Caco-2 (cell line): Measurements from ENCODE around the gene SH2B3. TPM values are rescaled to one million over a fixed set of nuclear protein-coding genes. Genes with fewer than 3 reads are reported as not detected.
"Not testable (repeated sequence)": the region's sequence is repeated elsewhere in the genome, so short reads cannot be mapped to it uniquely, and the experiment has no call there.

ENCODE experiments used
- BruUV-seq: library from RNA; stranded (reverse); fragments of 400-500 nt; replicated peaks from 2 replicates; lab custom pipeline; 2021; lab: Mats Ljungman, UMichigan
- CTCF ChIA-PET: fragments of 300-600 bp; sonication (Branson Sonifier 250); formaldehyde crosslinking; loops from one replicate; lab custom pipeline; 2022; ENCODE audit warnings: antibody characterized with exemption; lab: Charles Lee
- POLR2A ChIA-PET: fragments of 300-600 bp; sonication (Branson Sonifier 250); formaldehyde crosslinking; loops from one replicate; lab custom pipeline; 2022; ENCODE audit warnings: antibody characterized with exemption; lab: Charles Lee
- DNase-seq, 2 experiments: peaks; one replicate each; pipeline versions ENCODE4 v3.0.0 to v3.0.0-alpha.2; 2020 to 2022
- H3K27me3 ChIP-seq: replicated peaks from 2 replicates; pipeline ENCODE4 v1.6.0; 2011; ENCODE audit warnings: low read length; ENCODE audit not compliant: control insufficient read depth, insufficient read depth
- H3K36me3 ChIP-seq: 2 replicates; pipeline ENCODE4 v1.5.1; 2011; ENCODE audit warnings: low read length; ENCODE audit not compliant: control insufficient read depth, insufficient read depth
- H3K4me1 ChIP-seq: fragments of 250-450 bp; sonication (Bioruptor Pico); 2 replicates; pipeline ENCODE4 v1.5.1; 2020; ENCODE audit warnings: mild to moderate bottlenecking
- H3K4me3 ChIP-seq: 2 replicates; pipeline ENCODE4 v1.5.1; 2011; ENCODE audit warnings: low read depth, mild to moderate bottlenecking, control low read depth, low read length
- H3K9me3 ChIP-seq: fragments of 250-450 bp; sonication (Bioruptor Pico); 2 replicates; pipeline ENCODE4 v1.5.1; 2020; ENCODE audit warnings: mild to moderate bottlenecking, moderate library complexity
- H3K27ac Mint-ChIP-seq: one replicate; pipeline ENCODE4 v1.8.0; 2022; ENCODE audit warnings: mixed read lengths; ENCODE audit not compliant: unreplicated experiment
- H3K27me3 Mint-ChIP-seq: one replicate; pipeline ENCODE4 v1.8.0; 2022; ENCODE audit warnings: mixed read lengths; ENCODE audit not compliant: insufficient read depth, unreplicated experiment
- H3K36me3 Mint-ChIP-seq: one replicate; pipeline ENCODE4 v1.8.0; 2022; ENCODE audit warnings: mild to moderate bottlenecking, mixed read lengths; ENCODE audit not compliant: insufficient read depth, unreplicated experiment
- H3K4me1 Mint-ChIP-seq: one replicate; pipeline ENCODE4 v1.8.0; 2022; ENCODE audit warnings: low read depth, mixed read lengths; ENCODE audit not compliant: unreplicated experiment
- H3K4me3 Mint-ChIP-seq: one replicate; pipeline ENCODE4 v1.8.0; 2022; ENCODE audit warnings: mild to moderate bottlenecking, moderate library complexity, mixed read lengths; ENCODE audit not compliant: unreplicated experiment
- H3K9me3 Mint-ChIP-seq: one replicate; pipeline ENCODE4 v1.8.0; 2022; ENCODE audit warnings: mixed read lengths; ENCODE audit not compliant: unreplicated experiment
- CTCF ChIP-seq, 2 experiments: fragments of 200-600 bp in 1 of 2; IDR thresholded peaks; 1 replicate in 1 of 2; 2 replicates in 1 of 2; pipeline versions ENCODE4 v1.5.1 to v1.8.0; 2011 to 2022; ENCODE audit warnings: antibody characterized with exemption in 1 of 2, control low read depth in 1 of 2, inconsistent platforms in 1 of 2, low read depth in 1 of 2, low read length in 1 of 2, mild to moderate bottlenecking in 1 of 2, moderate library complexity in 1 of 2; ENCODE audit not compliant: insufficient read depth in 1 of 2, severe bottlenecking in 1 of 2, unreplicated experiment in 1 of 2
- intact Hi-C: fragments of 100-400 bp; cut with micrococcal nuclease; formaldehyde crosslinking; loops from one replicate; pipeline ENCODE4 v1.10.0; 2022; ENCODE audit not compliant: unreplicated experiment
- total RNA-seq: library from RNA; stranded (reverse); gene quantifications from 2 replicates; pipeline ENCODE4 v1.2.3, GENCODE V29; 2022

Gene SH2B3
- total RNA-seq, 1 experiment from 2014 or later, result 16.1 TPM

DNA sequence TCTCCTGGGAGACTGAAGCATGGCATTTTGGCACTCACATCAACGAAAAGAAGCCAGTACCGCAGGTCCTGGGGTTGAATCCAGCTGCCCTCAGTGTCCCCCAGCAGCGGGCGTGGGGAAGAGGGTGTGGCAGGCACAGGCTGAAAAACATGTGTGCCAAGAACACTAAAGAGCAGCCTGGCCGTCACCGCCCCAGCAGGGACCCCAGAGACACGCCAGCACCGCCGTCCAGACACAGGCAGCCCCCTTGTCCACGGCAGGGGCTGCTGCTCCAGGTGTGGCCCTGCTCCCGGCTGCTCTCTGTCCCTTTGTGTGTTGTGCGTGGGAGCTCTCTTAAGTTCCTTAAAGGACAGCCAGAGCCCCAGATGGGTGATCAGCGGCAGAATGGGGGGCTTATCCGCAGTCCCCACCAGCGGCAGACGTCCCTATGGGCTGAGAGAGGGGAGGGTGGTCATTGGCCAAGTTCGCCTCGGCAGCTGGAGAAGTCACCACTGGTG, 37.4 kb upstream of the SH2B3 start:
- H3K27ac Mint-ChIP-seq, result peak overlapping the region; percentile 33
- Histone ChIP-seq H3K9me3 (no peaks in the 10 kb centered on the region), H3K4me3 (peak overlapping the region; percentile 50), H3K36me3 (no peaks in the 10 kb centered on the region), H3K4me1 (peaks cover 17% of the 10 kb centered on the region), H3K27me3 (no peaks in the 10 kb centered on the region)
- CTCF ChIA-PET, result interaction anchor here (0.5 to 2.0 kb wide), 2 partner anchors 29 to 56 kb away, joined by 3 to 9 read pairs; no protein-coding TSS in a partner anchor
- H3K36me3 Mint-ChIP-seq, result peaks cover 19% of the 10 kb centered on the region
- TSS peak; percentile 54 for BruUV-seq
- H3K4me1 Mint-ChIP-seq, result peaks cover 6% of the 10 kb centered on the region
- no peaks in the 10 kb centered on the region for H3K27me3 Mint-ChIP-seq
- TF ChIP-seq CTCF (IDR thresholded peaks at IDR 0.05; ENCODE audit: insufficient read depth in 1 of 2, low read depth in 1 of 2, low read length in 1 of 2, severe bottlenecking in 1 of 2, unreplicated experiment in 1 of 2), result no peak
- H3K9me3 Mint-ChIP-seq, result no peaks in the 10 kb centered on the region
- no peak for DNase-seq
- POLR2A ChIA-PET, result no interaction called here
- peak overlapping the region; percentile 77 for H3K4me3 Mint-ChIP-seq
- intact Hi-C loops, result no loop called here

- ChIA-PET POLR2A (no interaction called here), CTCF (interaction anchor here (1.2 kb wide), 1 partner anchor 28 kb away, joined by 5 read pairs; no protein-coding TSS in a partner anchor)
- Histone ChIP-seq H3K4me1 (peaks cover 12% of the 10 kb centered on the region), H3K36me3 (no peaks in the 10 kb centered on the region), H3K27me3 (no peaks in the 10 kb centered on the region), H3K4me3 (peak within 1 kb of the TSS; percentile 50), H3K9me3 (no peaks in the 10 kb centered on the region)
- intact Hi-C loops, result no loop called here
- peak; percentile 92 to 94 for DNase-seq
- Mint-ChIP-seq H3K4me1 (peaks cover 6% of the 10 kb centered on the region), H3K9me3 (no peaks in the 10 kb centered on the region), H3K36me3 (peaks cover 19% of the 10 kb centered on the region), H3K4me3 (peak within 1 kb of the TSS; percentile 77), H3K27me3 (no peaks in the 10 kb centered on the region), H3K27ac (peak within 1 kb of the TSS; percentile 33)
- no TSS peak for BruUV-seq
- no peak for TF ChIP-seq CTCF (IDR thresholded peaks at IDR 0.05; ENCODE audit: insufficient read depth in 1 of 2, low read depth in 1 of 2, low read length in 1 of 2, severe bottlenecking in 1 of 2, unreplicated experiment in 1 of 2)
Observed at GRCh38 chr12:111368788-111369495, 36.8 kb upstream of the SH2B3 start, which contains the start of gene PHETA1. PHETA1 (minus strand) TSS chr12:111369095; CDS start chr12:111363427, 5,668 bp downstream.

GRCh38 chr12:111369496-111370220, 36.1 kb upstream of the SH2B3 start:
- no peak overlapping the region for H3K27ac Mint-ChIP-seq
- H3K9me3 Mint-ChIP-seq, result no peaks in the 10 kb centered on the region
- BruUV-seq, result TSS peak; percentile 79
- H3K36me3 Mint-ChIP-seq, result peaks cover 16% of the 10 kb centered on the region
- no peak for TF ChIP-seq CTCF (IDR thresholded peaks at IDR 0.05; ENCODE audit: insufficient read depth in 1 of 2, low read depth in 1 of 2, low read length in 1 of 2, severe bottlenecking in 1 of 2, unreplicated experiment in 1 of 2)
- H3K4me1 Mint-ChIP-seq, result peaks cover 6% of the 10 kb centered on the region
- peak overlapping the region; percentile 50 for H3K4me3 ChIP-seq
- DNase-seq, result no peak
- H3K4me3 Mint-ChIP-seq, result peak overlapping the region; percentile 77
- H3K27me3 ChIP-seq, result no peaks in the 10 kb centered on the region
- H3K4me1 ChIP-seq, result peaks cover 12% of the 10 kb centered on the region
- CTCF ChIA-PET, result interaction anchor here (1.2 kb wide), 1 partner anchor 27 kb away, joined by 5 read pairs; no protein-coding TSS in a partner anchor
- intact Hi-C loops, result no loop called here
- H3K9me3 ChIP-seq, result no peaks in the 10 kb centered on the region
- H3K36me3 ChIP-seq, result no peaks in the 10 kb centered on the region
- no peaks in the 10 kb centered on the region for H3K27me3 Mint-ChIP-seq
- POLR2A ChIA-PET, result no interaction called here

- BruUV-seq, H3K36me3 Mint-ChIP-seq, H3K4me3 Mint-ChIP-seq, H3K27me3 ChIP-seq, intact Hi-C loops, H3K4me1 ChIP-seq, H3K4me3 ChIP-seq, H3K9me3 ChIP-seq, H3K9me3 Mint-ChIP-seq, CTCF ChIA-PET, H3K4me1 Mint-ChIP-seq, H3K36me3 ChIP-seq, POLR2A ChIA-PET, DNase-seq, H3K27ac Mint-ChIP-seq, H3K27me3 Mint-ChIP-seq: not testable (repeated sequence)
Observed at GRCh38 chr12:111373231-111373630, 32.5 kb upstream of the SH2B3 start.
